ENCODE measurements around the gene MEI1. TPM values are rescaled to one million over a fixed set of nuclear protein-coding genes. Genes with fewer than 3 reads are reported as not detected.

The MEI1 gene
- total RNA-seq, 5 donors from 2014 or later (not counting 1 experiment from before 2014, with no cell fraction given), result 52.7 to 89.2 (median 72.9) TPM

GRCh38 chr22:41762980-41763779, 63.9 kb downstream of the MEI1 start:
- Histone ChIP-seq H3K27me3 (replicated peaks in 1 of 2; ENCODE audit: control insufficient read depth in 2 of 2, extremely low read depth in 1 of 2, insufficient read depth in 2 of 2, low read length in 1 of 2) (no peaks in the 10 kb centered on the region), H3K9me3 (no peaks in the 10 kb centered on the region), H3K4me1 (ENCODE audit: control insufficient read depth in 1 of 2, extremely low read depth in 1 of 2, insufficient read depth in 2 of 2, low read length in 2 of 2) (no peaks in the 10 kb centered on the region), H3K27ac (ENCODE audit: low read length) (no peak overlapping the region), H3K36me3 (ENCODE audit: control insufficient read depth in 2 of 2, extremely low read depth in 1 of 2, insufficient read depth in 1 of 2, low read length in 1 of 2) (no peaks in the 10 kb centered on the region), H3K4me3 (ENCODE audit: control insufficient read depth in 1 of 2, extremely low read depth in 1 of 2, low read length in 1 of 2) (no peak overlapping the region)
- Mint-ChIP-seq H3K4me3 (no peak overlapping the region), H3K27me3 (peaks cover 0 to 2% of the 10 kb centered on the region in 2 donors), H3K9me3 (no peaks in the 10 kb centered on the region), H3K4me1 (peaks cover 0 to 4% (median 0%) of the 10 kb centered on the region in 3 donors), H3K27ac (no peak overlapping the region), H3K36me3 (no peaks in the 10 kb centered on the region)
- WGBS (ENCODE audit: insufficient coverage), result 81% methylated on average over 7 of the region's 14 CpGs
- ChIA-PET CTCF (no interaction called here), POLR2A (no interaction called here)
- ATAC-seq (replicated peaks in 1 of 4) (no peak), DNase-seq (peak in 23 of 35 experiments; percentile 6 to 51 (median 26))

- 70% methylated on average over 2 of the region's 5 CpGs for WGBS (ENCODE audit: insufficient coverage)
- H3K36me3 ChIP-seq (ENCODE audit: control insufficient read depth in 2 of 2, extremely low read depth in 1 of 2, insufficient read depth in 1 of 2, low read length in 1 of 2), result no peaks in the 10 kb centered on the region
- ATAC-seq (replicated peaks in 1 of 4) (no peak), DNase-seq (no peak)
- Mint-ChIP-seq H3K4me3 (no peak overlapping the region), H3K36me3 (no peaks in the 10 kb centered on the region), H3K9me3 (no peaks in the 10 kb centered on the region), H3K4me1 (peaks cover 0 to 4% (median 0%) of the 10 kb centered on the region in 3 donors), H3K27me3 (peaks cover 0 to 2% of the 10 kb centered on the region in 2 donors), H3K27ac (no peak overlapping the region)
- CTCF ChIA-PET, result interaction anchor here in 1 of 2 donors (0.7 kb wide), 1 partner anchor 44 kb away, joined by 10 read pairs; no protein-coding TSS in a partner anchor
- no peaks in the 10 kb centered on the region for H3K27me3 ChIP-seq (replicated peaks in 1 of 2; ENCODE audit: control insufficient read depth in 2 of 2, extremely low read depth in 1 of 2, insufficient read depth in 2 of 2, low read length in 1 of 2)
- no peaks in the 10 kb centered on the region for H3K9me3 ChIP-seq
- H3K4me1 ChIP-seq (ENCODE audit: control insufficient read depth in 1 of 2, extremely low read depth in 1 of 2, insufficient read depth in 2 of 2, low read length in 2 of 2), result no peaks in the 10 kb centered on the region
- no peak overlapping the region for H3K27ac ChIP-seq (ENCODE audit: low read length)
- POLR2A ChIA-PET, result interaction anchor here in 1 of 2 donors (0.7 kb wide), 1 partner anchor 80 kb away, joined by 6 read pairs; no protein-coding TSS in a partner anchor
- no peak overlapping the region for H3K4me3 ChIP-seq (ENCODE audit: control insufficient read depth in 1 of 2, extremely low read depth in 1 of 2, low read length in 1 of 2)
Measured at GRCh38 chr22:41766476-41766875, 67.2 kb downstream of the MEI1 start.

- no CpG with 5 or more reads among the region's 2 CpGs for WGBS (ENCODE audit: insufficient coverage)
- Mint-ChIP-seq H3K36me3 (no peaks in the 10 kb centered on the region), H3K27me3 (peaks cover 0 to 2% of the 10 kb centered on the region in 2 donors), H3K4me1 (no peaks in the 10 kb centered on the region), H3K4me3 (no peak overlapping the region), H3K27ac (no peak overlapping the region), H3K9me3 (no peaks in the 10 kb centered on the region)
- CTCF ChIA-PET, result interaction anchor here in 1 of 2 donors (0.7 kb wide), 1 partner anchor 9 kb away, joined by 4 read pairs; no protein-coding TSS in a partner anchor
- Histone ChIP-seq H3K27ac (ENCODE audit: low read length) (no peak overlapping the region), H3K4me3 (ENCODE audit: control insufficient read depth in 1 of 2, extremely low read depth in 1 of 2, low read length in 1 of 2) (no peak overlapping the region), H3K36me3 (ENCODE audit: control insufficient read depth in 2 of 2, extremely low read depth in 1 of 2, insufficient read depth in 1 of 2, low read length in 1 of 2) (no peaks in the 10 kb centered on the region), H3K27me3 (replicated peaks in 1 of 2; ENCODE audit: control insufficient read depth in 2 of 2, extremely low read depth in 1 of 2, insufficient read depth in 2 of 2, low read length in 1 of 2) (peaks cover 0 to 3% of the 10 kb centered on the region in 2 experiments), H3K4me1 (ENCODE audit: control insufficient read depth in 1 of 2, extremely low read depth in 1 of 2, insufficient read depth in 2 of 2, low read length in 2 of 2) (no peaks in the 10 kb centered on the region), H3K9me3 (no peaks in the 10 kb centered on the region)
- ATAC-seq (replicated peaks in 1 of 4), result no peak
- POLR2A ChIA-PET, result interaction anchor here in 1 of 2 donors (0.7 kb wide), 1 partner anchor 187 kb away, joined by 3 read pairs; no protein-coding TSS in a partner anchor
- no peak for DNase-seq
Measured at GRCh38 chr22:41768430-41768829, 69.1 kb downstream of the MEI1 start.

GRCh38 chr22:41770715-41771468, 71.6 kb downstream of the MEI1 start:
- Histone ChIP-seq H3K4me1 (ENCODE audit: control insufficient read depth in 1 of 2, extremely low read depth in 1 of 2, insufficient read depth in 2 of 2, low read length in 2 of 2) (no peaks in the 10 kb centered on the region), H3K9me3 (no peaks in the 10 kb centered on the region), H3K4me3 (ENCODE audit: control insufficient read depth in 1 of 2, extremely low read depth in 1 of 2, low read length in 1 of 2) (no peak overlapping the region), H3K36me3 (ENCODE audit: control insufficient read depth in 2 of 2, extremely low read depth in 1 of 2, insufficient read depth in 1 of 2, low read length in 1 of 2) (no peaks in the 10 kb centered on the region), H3K27ac (ENCODE audit: low read length) (no peak overlapping the region), H3K27me3 (replicated peaks in 1 of 2; ENCODE audit: control insufficient read depth in 2 of 2, extremely low read depth in 1 of 2, insufficient read depth in 2 of 2, low read length in 1 of 2) (peaks cover 0 to 7% of the 10 kb centered on the region in 2 experiments)
- no peak for DNase-seq
- Mint-ChIP-seq H3K36me3 (no peaks in the 10 kb centered on the region), H3K27me3 (no peaks in the 10 kb centered on the region), H3K27ac (no peak overlapping the region), H3K9me3 (no peaks in the 10 kb centered on the region), H3K4me3 (no peak overlapping the region), H3K4me1 (no peaks in the 10 kb centered on the region)
- ChIA-PET CTCF (no interaction called here), POLR2A (interaction anchor here in 1 of 2 donors (1.4 kb wide), 1 partner anchor 10 kb away, joined by 5 read pairs; no protein-coding TSS in a partner anchor)
- ATAC-seq (replicated peaks in 1 of 4), result no peak
- 81% methylated on average over 2 of the region's 5 CpGs for WGBS (ENCODE audit: insufficient coverage)

- no peaks in the 10 kb centered on the region for H3K36me3 ChIP-seq (ENCODE audit: control insufficient read depth in 2 of 2, extremely low read depth in 1 of 2, insufficient read depth in 1 of 2, low read length in 1 of 2)
- no peak overlapping the region for H3K4me3 ChIP-seq (ENCODE audit: control insufficient read depth in 1 of 2, extremely low read depth in 1 of 2, low read length in 1 of 2)
- no peak overlapping the region for H3K27ac ChIP-seq (ENCODE audit: low read length)
- WGBS (ENCODE audit: insufficient coverage), result 100% methylated on average over 3 of the region's 4 CpGs
- no peaks in the 10 kb centered on the region for H3K4me1 Mint-ChIP-seq
- H3K27me3 Mint-ChIP-seq, result no peaks in the 10 kb centered on the region
- H3K4me1 ChIP-seq (ENCODE audit: control insufficient read depth in 1 of 2, extremely low read depth in 1 of 2, insufficient read depth in 2 of 2, low read length in 2 of 2), result no peaks in the 10 kb centered on the region
- ChIA-PET CTCF (interaction anchor here in 1 of 2 donors (0.6 kb wide), 1 partner anchor 271 kb away, joined by 5 read pairs; no protein-coding TSS in a partner anchor), POLR2A (no interaction called here)
- peaks cover 0 to 13% of the 10 kb centered on the region in 2 experiments for H3K27me3 ChIP-seq (replicated peaks in 1 of 2; ENCODE audit: control insufficient read depth in 2 of 2, extremely low read depth in 1 of 2, insufficient read depth in 2 of 2, low read length in 1 of 2)
- no peaks in the 10 kb centered on the region for H3K9me3 ChIP-seq
- no peaks in the 10 kb centered on the region for H3K9me3 Mint-ChIP-seq
- DNase-seq (no peak), ATAC-seq (replicated peaks in 1 of 4) (no peak)
- H3K4me3 Mint-ChIP-seq, result no peak overlapping the region
- H3K36me3 Mint-ChIP-seq, result peaks cover 3% of the 10 kb centered on the region
- no peak overlapping the region for H3K27ac Mint-ChIP-seq
Measured at GRCh38 chr22:41772198-41772597, 72.9 kb downstream of the MEI1 start.

GRCh38 chr22:41772645-41773044, 73.3 kb downstream of the MEI1 start:
- H3K4me1 ChIP-seq (ENCODE audit: control insufficient read depth in 1 of 2, extremely low read depth in 1 of 2, insufficient read depth in 2 of 2, low read length in 2 of 2), result no peaks in the 10 kb centered on the region
- CTCF ChIA-PET, result interaction anchor here in 1 of 2 donors (0.6 kb wide), 2 partner anchors 156 to 271 kb away, joined by 5 to 7 read pairs; no protein-coding TSS in a partner anchor

More at GRCh38 chr22:41772645-41773044, 73.3 kb downstream of the MEI1 start:
- Mint-ChIP-seq H3K9me3 (no peaks in the 10 kb centered on the region), H3K4me3 (no peak overlapping the region), H3K36me3 (peaks cover 3% of the 10 kb centered on the region), H3K4me1 (peaks cover 0 to 3% (median 3%) of the 10 kb centered on the region in 3 donors), H3K27me3 (no peaks in the 10 kb centered on the region), H3K27ac (no peak overlapping the region)
- Histone ChIP-seq H3K36me3 (ENCODE audit: control insufficient read depth in 2 of 2, extremely low read depth in 1 of 2, insufficient read depth in 1 of 2, low read length in 1 of 2) (no peaks in the 10 kb centered on the region), H3K27ac (ENCODE audit: low read length) (no peak overlapping the region), H3K9me3 (no peaks in the 10 kb centered on the region), H3K27me3 (replicated peaks in 1 of 2; ENCODE audit: control insufficient read depth in 2 of 2, extremely low read depth in 1 of 2, insufficient read depth in 2 of 2, low read length in 1 of 2) (peaks cover 0 to 13% of the 10 kb centered on the region in 2 experiments), H3K4me3 (ENCODE audit: control insufficient read depth in 1 of 2, extremely low read depth in 1 of 2, low read length in 1 of 2) (no peak overlapping the region)
- DNase-seq (no peak), ATAC-seq (replicated peaks in 1 of 4) (no peak)
- POLR2A ChIA-PET, result interaction anchor here (0.5 to 0.6 kb wide), 2 partner anchors 11 to 82 kb away, joined by 3 read pairs; no protein-coding TSS in a partner anchor
